ENCODE data around the gene KCNAB1. TPM values are rescaled to one million over a fixed set of nuclear protein-coding genes. Genes with fewer than 3 reads are reported as not detected.
A peak's percentile ranks its signal among the peaks of the same experiment; 100 is the strongest.

The KCNAB1 gene
- total RNA-seq, 1 experiment from 2014 or later: not detected

- Histone ChIP-seq H3K9me3 (ENCODE audit: low read length) (no peaks in the 10 kb centered on the region), H3K79me2 (ENCODE audit: low read length) (no peaks in the 10 kb centered on the region), H3K9me2 (replicated peaks; ENCODE audit: low read length) (no peaks in the 10 kb centered on the region), H4K20me1 (ENCODE audit: low read length) (no peaks in the 10 kb centered on the region), H3F3A (ENCODE audit: low read length, unreplicated experiment) (no peaks in the 10 kb centered on the region), H3K27ac (ENCODE audit: low read length) (no peak overlapping the region), H3K4me2 (ENCODE audit: low read length) (no peak overlapping the region), H2AFZ (ENCODE audit: low read length) (no peak overlapping the region), H3K36me3 (ENCODE audit: low read depth, low read length) (no peaks in the 10 kb centered on the region), H3K4me1 (ENCODE audit: insufficient read depth, low read length) (no peaks in the 10 kb centered on the region), H3K4me3 (ENCODE audit: low read length) (no peak overlapping the region), H3K9ac (ENCODE audit: low read length) (no peak overlapping the region), H3K27me3 (ENCODE audit: low read length) (peaks cover 46% of the 10 kb centered on the region)
- DNase-seq (no peak), ATAC-seq (peak; percentile 27; the same call in 1 of the 2 replicates)
- ChIA-PET CTCF (no interaction called here), POLR2A (ENCODE audit: unreplicated experiment) (no interaction called here)
- no peak for TF ChIP-seq EZH2 (IDR thresholded peaks at IDR 0.05; ENCODE audit: low read length, unreplicated experiment)
- TF ChIP-seq EZH2phosphoT487 (IDR thresholded peaks at IDR 0.05; ENCODE audit: borderline replicate concordance, low read length): no peak
- no peak for TF ChIP-seq CTCF (conservative IDR thresholded peaks at IDR 0.05; ENCODE audit: low read depth, low read length)
- intact Hi-C loops (cut with micrococcal nuclease): no loop called here
- no TSS peak for BruUV-seq (replicated peaks)
Measured at GRCh38 chr3:156409694-156410093, 289.3 kb downstream of the KCNAB1 start.

- ATAC-seq: no peak
- Histone ChIP-seq H3K27ac (ENCODE audit: low read length) (no peak overlapping the region), H3K79me2 (ENCODE audit: low read length) (no peaks in the 10 kb centered on the region), H3K4me2 (ENCODE audit: low read length) (no peak overlapping the region), H3K9ac (ENCODE audit: low read length) (no peak overlapping the region), H3K36me3 (ENCODE audit: low read depth, low read length) (no peaks in the 10 kb centered on the region), H3K9me2 (replicated peaks; ENCODE audit: low read length) (no peaks in the 10 kb centered on the region), H2AFZ (ENCODE audit: low read length) (no peak overlapping the region), H3K4me3 (ENCODE audit: low read length) (no peak overlapping the region), H3K4me1 (ENCODE audit: insufficient read depth, low read length) (peaks cover 12% of the 10 kb centered on the region), H4K20me1 (ENCODE audit: low read length) (0 out of 2 replicates have a peak, but pooled peaks cover 3% of the 10 kb centered on the region), H3K27me3 (ENCODE audit: low read length) (peaks cover 18% of the 10 kb centered on the region; the same call in 1 of the 2 replicates), H3F3A (ENCODE audit: low read length, unreplicated experiment) (no peaks in the 10 kb centered on the region), H3K9me3 (ENCODE audit: low read length) (no peaks in the 10 kb centered on the region)
- TF ChIP-seq EZH2 (IDR thresholded peaks at IDR 0.05; ENCODE audit: low read length, unreplicated experiment) (no peak), CTCF (conservative IDR thresholded peaks at IDR 0.05; ENCODE audit: low read depth, low read length) (no peak), EZH2phosphoT487 (IDR thresholded peaks at IDR 0.05; ENCODE audit: borderline replicate concordance, low read length) (no peak)
- no peak for DNase-seq
- intact Hi-C loops (cut with micrococcal nuclease): no loop called here
- ChIA-PET POLR2A (ENCODE audit: unreplicated experiment) (no interaction called here), CTCF (no interaction called here)
- no TSS peak for BruUV-seq (replicated peaks)
Measured at GRCh38 chr3:156412600-156412999, 292.2 kb downstream of the KCNAB1 start.

- TF ChIP-seq CTCF (conservative IDR thresholded peaks at IDR 0.05; ENCODE audit: low read depth, low read length) (no peak), EZH2 (IDR thresholded peaks at IDR 0.05; ENCODE audit: low read length, unreplicated experiment) (no peak), EZH2phosphoT487 (IDR thresholded peaks at IDR 0.05; ENCODE audit: borderline replicate concordance, low read length) (no peak)
- ChIA-PET POLR2A (ENCODE audit: unreplicated experiment) (no interaction called here), CTCF (no interaction called here)
- Histone ChIP-seq H3K4me3 (ENCODE audit: low read length) (no peak overlapping the region), H4K20me1 (ENCODE audit: low read length) (0 out of 2 replicates have a peak, but pooled peaks cover 6% of the 10 kb centered on the region), H3K27me3 (ENCODE audit: low read length) (peaks cover 18% of the 10 kb centered on the region; the same call in 1 of the 2 replicates), H2AFZ (ENCODE audit: low read length) (no peak overlapping the region), H3K36me3 (ENCODE audit: low read depth, low read length) (no peaks in the 10 kb centered on the region), H3K4me1 (ENCODE audit: insufficient read depth, low read length) (peaks cover 16% of the 10 kb centered on the region), H3K79me2 (ENCODE audit: low read length) (no peaks in the 10 kb centered on the region), H3K4me2 (ENCODE audit: low read length) (no peak overlapping the region), H3K27ac (ENCODE audit: low read length) (no peak overlapping the region), H3K9me3 (ENCODE audit: low read length) (no peaks in the 10 kb centered on the region), H3F3A (ENCODE audit: low read length, unreplicated experiment) (no peaks in the 10 kb centered on the region), H3K9me2 (replicated peaks; ENCODE audit: low read length) (no peaks in the 10 kb centered on the region), H3K9ac (ENCODE audit: low read length) (no peak overlapping the region)
- DNase-seq: no peak
- intact Hi-C loops (cut with micrococcal nuclease): no loop called here
- BruUV-seq (replicated peaks): no TSS peak
- no peak for ATAC-seq
Measured at GRCh38 chr3:156413293-156413892, 293.0 kb downstream of the KCNAB1 start.

Data from PC-3 (cell line).